SK-N-SH (cell line): ENCODE data around the gene METTL14.

Experiments used
- CTCF ChIP-seq: fragments of 200-600 bp; sonication (generic); IDR thresholded peaks from 2 replicates; pipeline ENCODE4 v1.6.1; 2017; ENCODE audit warnings: antibody characterized with exemption, mild to moderate bottlenecking, moderate library complexity
- RFX5 ChIP-seq: IDR thresholded peaks from 2 replicates; pipeline ENCODE4 v1.6.1; 2012; ENCODE audit warnings: mild to moderate bottlenecking, improper control_type of control experiment, low read length
- RXRA ChIP-seq: IDR thresholded peaks from 2 replicates; pipeline ENCODE4 v1.4.0; 2012; ENCODE audit warnings: low read depth, mild to moderate bottlenecking, borderline replicate concordance
- TAF1 ChIP-seq: IDR thresholded peaks from 2 replicates; pipeline ENCODE4 v1.6.1; 2012; ENCODE audit warnings: low read depth, mild to moderate bottlenecking, low read length, moderate library complexity, borderline replicate concordance
- TCF12 ChIP-seq: IDR thresholded peaks from 2 replicates; pipeline ENCODE4 v1.4.0; 2012

- no peak for TF ChIP-seq CTCF
- no peak for TF ChIP-seq TCF12
- no peak for TF ChIP-seq RFX5
- no peak for TF ChIP-seq RXRA
- TF ChIP-seq TAF1: no peak
Observed at GRCh38 chr4:118752551-118752950, 67.4 kb downstream of the METTL14 start.
